Testis (tissue), 3 donors: Measurements from ENCODE around the gene COX14. TPM values are rescaled to one million over a fixed set of nuclear protein-coding genes. Genes with fewer than 3 reads are reported as not detected.

Source experiments
- DNase-seq: peaks from one replicate; pipeline ENCODE4 v3.0.0-alpha.2; 2019
- H3K27ac ChIP-seq, 2 donors: fragments of 200-600 bp; sonication (generic); one replicate each; pipeline ENCODE4 v1.5.1; 2019
- H3K27me3 ChIP-seq: fragments of 200-600 bp; sonication (generic); one replicate; pipeline ENCODE4 v1.5.1; 2019
- H3K36me3 ChIP-seq: fragments of 200-600 bp; sonication (generic); one replicate; pipeline ENCODE4 v1.5.1; 2017; ENCODE audit warnings: low read depth; ENCODE audit errors: missing control alignments
- H3K4me1 ChIP-seq: fragments of 200-600 bp; sonication (generic); one replicate; pipeline ENCODE4 v1.5.1; 2019
- H3K4me3 ChIP-seq, 2 donors: fragments of 200-600 bp; sonication (generic); one replicate each; pipeline ENCODE4 v1.5.1; 2017 to 2019
- H3K9me3 ChIP-seq: fragments of 200-600 bp; sonication (generic); one replicate; pipeline ENCODE4 v1.5.1; 2017
- POLR2A ChIP-seq: fragments of 450-650 bp; IDR thresholded peaks from one replicate; pipeline ENCODE4 v1.6.1; 2017; ENCODE audit warnings: antibody characterized with exemption, mild to moderate bottlenecking, moderate library complexity
- WGBS, 2 donors: methylation state at CpG; one replicate each; pipeline ENCODE4 v1.1.5; 2018; 5-methylcytosine and 5-hydroxymethylcytosine counted together
- intact Hi-C: fragments of 100-400 bp; cut with DNase I; formaldehyde crosslinking; loops from one replicate; pipeline ENCODE4 v1.15.1; 2023; ENCODE audit warnings: low total_unique reads
- polyA plus RNA-seq: library from polyadenylated mRNA; stranded (reverse); fragments of 350-450 nt; fragmentation: Illumina TruSeq; extraction: RNeasy Lipid Tissue Mini Kit (QIAGEN cat#74804); gene quantifications from one replicate; pipeline ENCODE4 v1.2.3, GENCODE V29; 2014; ENCODE audit warnings: low read depth, low replicate concordance; ENCODE audit not compliant: insufficient read depth
- total RNA-seq, 2 donors: library from RNA; depleted of rRNA; stranded (reverse); fragments of >200 nt; gene quantifications; one replicate each; pipeline ENCODE4 v1.2.3, GENCODE V29; 2016
- TF ChIP-seq, protein P1 (sequence below), 3 experiments: fragments of 450-650 bp in 2 of 3; fragments of 200-600 bp in 1 of 3; sonication (generic) in 1 of 3; IDR thresholded peaks; one replicate each; pipeline ENCODE4 v1.5.1; 2016 to 2019; ENCODE audit warnings: antibody characterized with exemption in 3 of 3, mild to moderate bottlenecking in 2 of 3, moderate library complexity in 1 of 3

Gene COX14
- total and polyA plus RNA-seq, 3 donors from 2014 or later, result 38.7 to 54.9 (median 50.2) TPM

DNA sequence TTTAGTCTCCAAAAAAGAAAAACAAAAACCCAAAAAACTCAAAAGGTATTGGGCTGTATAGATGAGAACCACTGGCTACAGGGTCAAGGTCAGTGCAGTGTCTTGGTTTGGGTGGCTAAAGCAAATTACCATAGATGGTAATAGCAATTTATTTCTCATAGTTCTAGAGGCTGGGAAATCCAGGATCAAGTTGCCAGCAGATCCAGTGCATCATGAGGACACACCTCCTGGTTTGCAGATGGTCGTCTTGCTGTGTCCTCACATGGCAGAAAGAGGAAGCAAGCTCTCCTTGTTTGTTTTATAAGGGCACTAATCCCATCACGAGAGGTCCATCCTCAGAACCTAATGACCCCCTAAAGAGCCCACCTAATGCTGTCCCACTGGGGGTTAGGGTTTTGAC, 11.2 kb downstream of the COX14 start:
- Histone ChIP-seq H3K4me1 (no peaks in the 10 kb centered on the region), H3K9me3 (no peaks in the 10 kb centered on the region), H3K4me3 (no peak overlapping the region), H3K36me3 (no peaks in the 10 kb centered on the region), H3K27ac (no peak overlapping the region), H3K27me3 (no peaks in the 10 kb centered on the region)
- intact Hi-C loops, result no loop called here
- WGBS, 2 donors, result 68 to 74% methylated on average over 2 of the region's 2 CpGs
- no peak for DNase-seq
- TF ChIP-seq POLR2A, result no peak
- TF ChIP-seq, protein P1, sequence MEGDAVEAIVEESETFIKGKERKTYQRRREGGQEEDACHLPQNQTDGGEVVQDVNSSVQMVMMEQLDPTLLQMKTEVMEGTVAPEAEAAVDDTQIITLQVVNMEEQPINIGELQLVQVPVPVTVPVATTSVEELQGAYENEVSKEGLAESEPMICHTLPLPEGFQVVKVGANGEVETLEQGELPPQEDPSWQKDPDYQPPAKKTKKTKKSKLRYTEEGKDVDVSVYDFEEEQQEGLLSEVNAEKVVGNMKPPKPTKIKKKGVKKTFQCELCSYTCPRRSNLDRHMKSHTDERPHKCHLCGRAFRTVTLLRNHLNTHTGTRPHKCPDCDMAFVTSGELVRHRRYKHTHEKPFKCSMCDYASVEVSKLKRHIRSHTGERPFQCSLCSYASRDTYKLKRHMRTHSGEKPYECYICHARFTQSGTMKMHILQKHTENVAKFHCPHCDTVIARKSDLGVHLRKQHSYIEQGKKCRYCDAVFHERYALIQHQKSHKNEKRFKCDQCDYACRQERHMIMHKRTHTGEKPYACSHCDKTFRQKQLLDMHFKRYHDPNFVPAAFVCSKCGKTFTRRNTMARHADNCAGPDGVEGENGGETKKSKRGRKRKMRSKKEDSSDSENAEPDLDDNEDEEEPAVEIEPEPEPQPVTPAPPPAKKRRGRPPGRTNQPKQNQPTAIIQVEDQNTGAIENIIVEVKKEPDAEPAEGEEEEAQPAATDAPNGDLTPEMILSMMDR (IDR thresholded peaks at IDR 0.05), result no peak

DNA sequence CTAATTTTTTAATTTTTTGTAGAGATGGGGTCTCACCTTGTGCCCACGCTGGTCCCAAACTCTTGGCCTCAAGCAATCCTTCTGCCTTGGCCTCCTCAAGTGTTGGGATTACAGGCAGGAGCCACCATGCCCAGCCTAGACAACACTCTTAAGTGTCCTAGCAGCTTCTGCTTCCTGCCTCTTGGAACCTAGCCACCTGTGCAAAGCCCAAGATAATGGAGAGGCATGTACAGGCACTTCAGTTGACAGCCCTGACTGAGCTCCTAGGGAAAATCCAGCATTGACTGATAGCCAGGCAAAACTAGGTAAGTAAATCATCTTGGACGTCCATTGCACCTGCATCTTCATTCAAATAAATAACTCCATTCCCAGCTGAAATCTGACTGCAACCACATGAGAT, 15.5 kb downstream of the COX14 start:
- Histone ChIP-seq H3K36me3 (no peaks in the 10 kb centered on the region), H3K4me1 (no peaks in the 10 kb centered on the region), H3K27me3 (no peaks in the 10 kb centered on the region), H3K9me3 (no peaks in the 10 kb centered on the region), H3K27ac (no peak overlapping the region), H3K4me3 (no peak overlapping the region)
- DNase-seq, result no peak
- intact Hi-C loops, result no loop called here
- TF ChIP-seq, protein P1 (IDR thresholded peaks at IDR 0.05), result no peak
- TF ChIP-seq POLR2A, result no peak
- WGBS, 2 donors, result 74 to 97% methylated on average over 2 of the region's 2 CpGs

DNA sequence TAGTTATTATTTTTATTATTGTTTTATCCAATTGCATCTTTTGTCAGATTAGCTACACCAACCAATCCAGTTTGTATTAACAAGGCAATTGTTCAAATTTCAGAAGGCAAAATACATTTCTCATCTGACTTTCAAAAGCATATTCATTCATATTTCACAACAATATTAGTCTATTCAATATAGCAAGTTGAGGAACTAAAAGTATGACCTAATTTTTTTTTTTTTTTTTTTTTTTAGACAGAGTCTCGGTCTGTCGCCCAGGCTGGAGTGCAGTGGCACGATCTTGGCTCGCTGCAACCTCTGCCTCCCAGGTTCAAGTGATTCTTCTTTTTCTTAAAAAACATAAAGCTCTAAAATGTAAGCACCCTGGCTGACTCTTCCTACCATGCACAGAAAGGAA, 17.3 kb downstream of the COX14 start:
- no peaks in the 10 kb centered on the region for H3K4me1 ChIP-seq
- H3K27me3 ChIP-seq, result no peaks in the 10 kb centered on the region
- TF ChIP-seq POLR2A, result no peak
- TF ChIP-seq, protein P1 (IDR thresholded peaks at IDR 0.05), result no peak
- DNase-seq, result no peak
- H3K9me3 ChIP-seq, result no peaks in the 10 kb centered on the region
- no peak overlapping the region for H3K27ac ChIP-seq
- WGBS, 2 donors, result 74 to 77% methylated on average over 4 of the region's 4 CpGs
- no peaks in the 10 kb centered on the region for H3K36me3 ChIP-seq
- intact Hi-C loops, result no loop called here
- H3K4me3 ChIP-seq, result no peak overlapping the region

DNA sequence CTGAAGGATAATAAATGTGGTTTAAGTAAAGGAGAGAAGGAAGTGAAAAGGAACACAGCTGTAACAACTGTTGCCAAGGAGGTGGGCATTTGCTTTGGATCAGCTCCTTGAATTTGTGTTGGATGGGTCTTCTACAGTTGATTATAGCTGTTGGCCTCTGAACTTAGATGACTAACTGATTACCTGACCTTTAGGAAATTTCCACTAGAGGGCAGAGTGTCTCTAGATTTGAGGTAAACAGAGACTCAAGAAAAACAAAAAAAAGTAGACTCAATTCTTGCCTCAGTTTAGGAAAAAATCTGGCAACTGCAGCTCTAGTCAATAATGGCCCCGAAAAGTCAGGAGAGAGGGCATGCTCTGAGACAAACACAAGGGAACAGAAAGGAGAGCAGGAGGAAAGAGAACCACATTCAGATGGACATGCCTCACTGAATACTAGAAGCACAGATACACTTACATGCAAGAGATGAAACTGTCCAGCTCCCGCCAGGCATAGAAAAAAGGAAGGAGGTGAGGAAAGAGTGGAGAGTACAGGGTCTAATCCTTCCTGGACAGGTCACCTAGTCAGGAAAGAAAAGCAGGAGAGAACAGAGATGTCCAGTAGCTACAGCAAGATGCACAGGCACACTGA, 20.6 kb downstream of the COX14 start:
- H3K4me3 ChIP-seq, result no peak overlapping the region
- WGBS, 2 donors, result 74 to 82% methylated on average over 2 of the region's 2 CpGs
- H3K9me3 ChIP-seq, result no peaks in the 10 kb centered on the region
- H3K4me1 ChIP-seq, result no peaks in the 10 kb centered on the region
- TF ChIP-seq POLR2A, result no peak
- TF ChIP-seq, protein P1 (IDR thresholded peaks at IDR 0.05), result peak in 2 of 3 experiments; percentile 28 to 63
- H3K27me3 ChIP-seq, result no peaks in the 10 kb centered on the region
- no peaks in the 10 kb centered on the region for H3K36me3 ChIP-seq
- H3K27ac ChIP-seq, result no peak overlapping the region
- intact Hi-C loops, result no loop called here
- DNase-seq, result no peak

DNA sequence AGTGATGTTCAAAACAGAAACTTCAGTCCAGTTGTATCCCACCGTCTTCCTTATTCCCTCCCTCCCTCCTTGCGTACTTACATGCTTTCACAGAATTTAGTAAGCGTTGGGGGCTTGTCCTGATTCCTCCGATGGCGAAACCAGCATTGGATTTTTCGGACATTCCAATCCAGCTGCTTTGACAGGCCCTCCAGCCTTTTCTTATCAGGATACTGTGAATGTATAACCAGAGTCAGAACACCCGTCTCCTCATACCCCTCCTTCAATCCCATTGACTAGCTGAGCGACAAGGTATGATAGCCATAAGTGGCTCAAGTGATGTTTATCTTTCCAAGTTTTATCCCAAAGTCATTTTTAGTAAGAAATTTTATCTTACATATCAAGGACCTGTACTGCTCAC, 31.0 kb downstream of the COX14 start:
- Histone ChIP-seq H3K4me3 (no peak overlapping the region), H3K27me3 (no peaks in the 10 kb centered on the region), H3K9me3 (no peaks in the 10 kb centered on the region), H3K27ac (no peak overlapping the region), H3K4me1 (no peaks in the 10 kb centered on the region), H3K36me3 (no peaks in the 10 kb centered on the region)
- intact Hi-C loops, result no loop called here
- no peak for TF ChIP-seq POLR2A
- TF ChIP-seq, protein P1 (IDR thresholded peaks at IDR 0.05), result no peak
- 88 to 93% methylated on average over 8 of the region's 8 CpGs for WGBS, 2 donors
- no peak for DNase-seq
